ENCODE data around the gene OR51B2.
A peak's percentile ranks its signal among the peaks of the same experiment; 100 is the strongest.
"Not testable (repeated sequence)": the region's sequence is repeated elsewhere in the genome, so short reads cannot be mapped to it uniquely, and the experiment has no call there.

Gene OR51B2, protein sequence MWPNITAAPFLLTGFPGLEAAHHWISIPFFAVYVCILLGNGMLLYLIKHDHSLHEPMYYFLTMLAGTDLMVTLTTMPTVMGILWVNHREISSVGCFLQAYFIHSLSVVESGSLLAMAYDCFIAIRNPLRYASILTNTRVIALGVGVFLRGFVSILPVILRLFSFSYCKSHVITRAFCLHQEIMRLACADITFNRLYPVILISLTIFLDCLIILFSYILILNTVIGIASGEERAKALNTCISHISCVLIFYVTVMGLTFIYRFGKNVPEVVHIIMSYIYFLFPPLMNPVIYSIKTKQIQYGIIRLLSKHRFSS

DNA sequence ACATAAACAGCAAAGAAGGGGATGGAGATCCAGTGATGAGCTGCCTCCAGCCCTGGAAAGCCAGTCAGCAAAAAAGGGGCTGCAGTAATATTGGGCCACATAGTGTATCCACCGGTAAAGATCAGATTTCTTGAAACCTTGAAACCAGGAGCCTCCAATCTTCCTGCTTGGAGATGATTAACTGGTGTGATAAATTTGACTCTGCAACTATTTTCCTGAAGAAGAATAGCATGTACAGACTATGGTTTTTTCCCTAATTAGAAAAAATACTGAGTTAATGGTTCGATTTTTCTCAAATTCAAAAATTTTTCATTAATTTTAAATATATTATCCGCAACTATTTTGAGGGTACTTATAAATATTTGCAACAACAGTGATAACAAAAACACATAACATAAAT, at the start of gene OR51B2:
OR51B2 (minus strand) TSS at position 101 of the 400 bp plus-strand sequence; CDS start at position 101, 0 bp downstream.
- DNase-seq = no peak

DNA sequence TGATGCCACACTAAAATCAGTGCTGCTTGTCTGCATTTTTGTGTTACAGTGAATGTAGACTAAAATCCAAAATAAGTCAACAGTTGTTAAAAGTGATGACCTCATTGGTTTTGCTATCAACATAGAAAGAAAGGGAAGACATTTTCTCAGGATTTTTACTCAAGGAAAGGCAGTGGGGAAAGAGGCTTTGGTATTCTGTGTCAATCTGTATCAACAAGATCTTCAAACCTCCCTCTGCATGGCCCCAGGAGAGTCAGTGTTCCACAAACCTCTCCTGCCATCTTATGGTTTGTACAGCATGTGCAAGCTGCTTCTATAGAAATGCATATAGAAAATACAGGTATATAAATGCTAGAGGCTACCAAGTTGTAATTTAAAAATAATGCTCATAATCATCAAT, 45.7 kb upstream of the OR51B2 start:
- DNase-seq = peak; percentile 76

DNA sequence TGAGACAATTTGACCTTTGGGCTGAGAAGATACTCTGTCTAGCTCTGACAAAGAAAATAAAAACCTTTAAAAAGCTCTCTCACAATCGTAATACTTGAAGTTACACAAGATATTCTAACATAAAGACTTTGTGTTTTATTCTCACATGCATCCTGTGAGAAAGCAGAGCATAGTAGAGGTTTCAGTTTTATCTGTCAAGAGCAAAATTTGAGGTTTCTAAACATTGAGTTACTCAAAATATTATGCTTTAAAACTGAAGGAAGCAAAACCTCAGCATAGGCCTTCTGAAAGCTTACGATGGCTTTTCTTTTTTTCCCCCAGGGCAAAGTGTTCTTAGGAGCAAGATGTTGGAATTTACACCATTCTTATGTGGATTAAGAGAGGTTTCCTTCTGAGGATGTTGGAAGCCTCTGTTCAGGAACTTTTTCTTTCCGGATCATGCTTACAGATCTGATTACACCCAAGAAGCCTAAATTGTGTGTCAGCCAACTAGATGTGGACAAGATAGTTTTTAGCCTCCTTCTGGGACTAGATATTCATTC, 44.5 kb upstream of the OR51B2 start:
- peak; percentile 37 for DNase-seq

DNA sequence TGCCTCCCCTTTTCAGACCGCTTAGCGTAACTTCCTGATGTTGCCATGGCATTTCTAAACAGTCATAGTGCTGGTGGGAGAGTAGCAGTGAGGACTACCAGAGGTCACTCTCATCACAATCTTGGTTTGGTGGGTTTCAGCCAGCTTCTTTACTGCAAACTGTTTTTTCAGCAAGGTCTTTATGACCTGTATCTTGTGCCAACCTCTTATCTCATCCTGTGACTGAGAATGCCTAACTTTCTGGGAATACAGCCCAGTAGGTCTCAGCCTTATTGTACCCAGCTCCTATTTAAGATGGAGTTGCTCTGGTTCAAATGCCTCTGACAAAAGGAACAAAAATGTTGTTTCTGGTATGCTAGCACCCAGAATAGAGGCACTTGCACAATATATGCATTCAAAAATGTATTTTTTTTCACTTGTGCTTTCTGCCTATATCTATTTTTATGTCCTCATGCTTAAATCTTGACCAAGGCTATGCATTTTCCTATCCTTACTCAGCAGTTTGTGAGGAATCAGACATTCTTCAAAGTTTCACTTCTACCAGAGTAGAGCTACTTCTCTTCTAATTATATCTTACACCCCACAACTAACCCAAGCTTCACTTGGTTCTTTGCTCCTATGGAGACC, 43.5 kb upstream of the OR51B2 start:
- peak; percentile 79 for DNase-seq

DNA sequence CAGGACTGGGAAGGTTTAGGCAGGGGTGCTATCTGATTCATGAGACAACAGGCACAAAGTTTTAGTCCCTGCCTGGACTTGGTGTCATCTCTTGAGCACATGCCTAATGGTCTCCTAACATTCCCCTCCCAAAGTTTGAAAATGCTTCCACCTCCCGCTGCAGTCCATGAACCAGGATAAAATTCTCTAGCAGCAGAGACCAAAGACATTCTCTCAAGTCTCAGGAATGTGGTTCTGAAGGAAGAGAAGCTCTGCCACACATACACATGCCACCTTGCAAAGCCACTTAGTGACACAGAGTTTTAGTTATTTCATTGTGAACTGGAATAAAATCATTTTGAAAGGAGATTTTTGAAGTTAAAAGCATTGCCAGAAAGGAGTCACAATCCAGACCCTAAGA, 42.8 kb upstream of the OR51B2 start:
- DNase-seq = peak; percentile 71

DNA sequence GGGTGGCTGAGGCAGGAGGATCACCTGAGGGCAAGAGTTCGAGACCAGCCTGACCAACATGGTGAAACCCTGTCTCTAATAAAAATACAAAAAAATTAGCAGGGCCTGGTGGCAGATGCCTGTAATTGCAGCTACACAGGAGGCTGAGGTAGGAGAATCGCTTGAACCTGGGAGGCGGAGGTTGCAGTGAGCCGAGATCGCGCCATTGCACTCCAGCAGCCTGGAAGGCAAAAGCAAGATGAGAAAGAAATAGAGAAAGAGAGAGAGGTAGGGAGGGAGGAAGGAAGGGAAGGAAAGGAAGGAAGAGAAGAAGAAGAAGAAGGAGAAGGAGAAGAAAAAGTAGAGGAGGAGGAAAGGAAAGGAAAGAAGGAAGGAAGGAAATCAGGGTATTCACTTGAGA, 42.3 kb upstream of the OR51B2 start:
- DNase-seq = not testable (repeated sequence)

DNA sequence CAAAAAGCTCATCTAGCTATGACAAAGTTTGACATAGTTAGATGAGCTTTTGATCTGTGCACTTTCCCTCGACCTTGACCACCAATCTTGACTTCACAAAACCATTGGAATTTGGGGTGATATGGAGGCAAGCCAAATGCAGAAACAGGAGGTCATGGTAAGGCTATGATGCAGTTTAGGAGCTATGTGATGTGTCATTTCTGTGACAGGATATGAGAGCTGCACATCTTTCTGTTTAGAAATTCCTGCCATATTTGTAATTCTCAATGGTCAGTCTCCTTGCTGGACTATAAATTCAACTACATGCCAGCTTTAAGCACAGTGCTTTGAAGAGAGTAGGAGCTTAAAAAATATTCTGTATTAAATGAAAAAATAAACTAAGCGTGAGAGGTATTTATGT, 40.1 kb upstream of the OR51B2 start:
- DNase-seq = peak; percentile 98

DNA sequence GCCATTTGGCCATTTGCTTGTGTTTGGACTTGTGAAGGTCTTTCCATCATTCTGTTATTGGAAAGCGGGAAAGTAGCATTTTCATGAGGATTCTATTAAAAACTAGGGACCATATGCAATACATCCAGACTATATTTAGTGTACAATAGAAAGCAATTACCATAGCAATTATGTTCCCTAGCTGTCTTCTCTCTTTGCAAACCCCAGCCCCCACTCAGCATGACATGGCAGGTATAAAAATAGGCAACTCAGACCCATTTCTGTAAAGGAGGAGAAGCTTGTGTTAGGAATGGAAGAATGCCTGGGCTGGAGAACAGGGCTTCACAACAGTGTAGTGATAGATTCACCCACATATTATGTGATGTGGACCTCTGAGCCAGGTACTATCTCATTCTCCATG, 39.6 kb upstream of the OR51B2 start:
- DNase-seq = peak; percentile 30

DNA sequence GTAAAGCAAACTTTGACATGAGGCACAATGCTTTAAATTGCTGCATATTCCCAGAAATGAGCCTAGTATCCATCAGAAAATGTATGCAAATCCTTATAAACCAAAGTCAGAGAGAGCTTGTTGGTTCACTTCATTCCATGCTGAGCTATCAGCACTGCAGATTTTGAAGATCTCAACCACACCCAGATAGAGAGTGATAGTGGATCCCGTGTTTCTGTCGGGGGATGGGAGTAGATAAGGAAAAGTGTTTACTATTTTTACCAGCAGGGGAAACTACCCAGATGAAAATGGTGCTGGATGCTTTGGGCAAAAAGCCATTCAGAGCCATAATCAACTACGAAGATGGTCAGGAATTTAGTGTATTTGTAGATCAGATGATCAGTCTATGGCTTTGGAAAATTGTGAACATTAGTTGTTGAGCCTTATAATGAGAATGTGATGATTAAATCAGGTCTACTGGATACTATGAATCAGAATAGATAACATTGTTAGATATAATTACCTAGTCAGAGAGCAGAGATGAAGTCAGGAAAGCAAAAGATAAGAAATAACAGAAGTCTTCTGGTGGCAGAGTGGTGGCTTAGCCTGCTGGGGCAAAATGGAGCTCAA, 38.0 kb upstream of the OR51B2 start:
- DNase-seq = no peak

DNA sequence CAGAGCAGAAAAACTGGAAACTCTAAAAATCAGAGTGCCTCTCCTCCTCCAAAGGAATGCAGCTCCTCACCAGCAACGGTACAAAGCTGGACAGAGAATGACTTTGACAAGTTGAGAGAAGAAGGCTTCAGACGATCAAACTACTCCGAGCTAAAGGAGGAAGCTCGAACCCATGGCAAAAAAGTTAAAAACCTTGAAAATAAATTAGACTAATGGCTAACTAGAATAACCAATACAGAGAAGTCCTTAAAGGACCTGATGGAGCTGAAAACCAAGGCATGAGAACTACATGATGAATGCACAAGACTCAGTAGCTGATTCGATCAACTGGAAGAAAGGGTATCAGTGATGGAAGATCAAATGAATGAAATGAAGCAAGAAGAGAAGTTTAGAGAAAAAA, 31.9 kb upstream of the OR51B2 start:
- DNase-seq = not testable (repeated sequence)

DNA sequence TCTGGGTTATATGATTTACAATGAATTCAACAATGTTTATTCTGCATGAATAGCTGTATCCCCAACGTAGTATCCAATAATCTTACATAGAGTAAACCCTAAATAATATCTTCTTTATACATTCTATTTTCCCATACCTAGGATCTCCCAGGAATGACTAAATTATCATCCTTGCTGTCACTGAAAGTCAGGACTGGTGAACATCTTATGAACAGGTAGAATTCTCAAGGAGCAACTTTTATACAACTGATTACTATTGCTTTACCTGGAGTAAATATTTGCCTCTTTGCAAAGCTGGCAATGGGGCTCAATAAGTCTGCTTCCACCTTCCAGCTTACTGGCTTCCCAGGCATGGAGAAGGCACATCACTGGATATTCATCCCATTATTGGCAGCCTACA, 27.1 kb upstream of the OR51B2 start, which contains the start of gene OR51B6:
OR51B6 (plus strand) TSS at position 301 of the 400 bp plus-strand sequence; CDS start at position 301, 0 bp downstream.
- no peak for DNase-seq

DNA sequence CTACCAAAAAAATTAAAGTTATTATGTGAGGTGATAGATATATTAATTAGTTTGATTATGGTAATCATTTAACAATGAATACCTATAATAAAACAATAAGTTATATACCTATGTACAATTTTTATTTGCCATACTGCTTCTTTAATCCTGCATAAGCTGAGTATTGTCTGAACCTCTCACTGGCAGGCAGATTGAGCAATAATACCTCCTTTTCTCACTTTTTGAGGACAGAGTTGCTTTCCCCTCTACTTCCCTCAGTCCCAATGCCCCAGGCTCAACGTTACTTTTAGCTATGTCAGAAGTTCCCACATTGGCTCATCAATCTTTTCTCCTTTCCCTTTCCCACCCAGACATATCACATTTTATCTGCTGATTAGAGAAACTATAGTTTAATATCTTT, 25.5 kb upstream of the OR51B2 start:
- DNase-seq = no peak

DNA sequence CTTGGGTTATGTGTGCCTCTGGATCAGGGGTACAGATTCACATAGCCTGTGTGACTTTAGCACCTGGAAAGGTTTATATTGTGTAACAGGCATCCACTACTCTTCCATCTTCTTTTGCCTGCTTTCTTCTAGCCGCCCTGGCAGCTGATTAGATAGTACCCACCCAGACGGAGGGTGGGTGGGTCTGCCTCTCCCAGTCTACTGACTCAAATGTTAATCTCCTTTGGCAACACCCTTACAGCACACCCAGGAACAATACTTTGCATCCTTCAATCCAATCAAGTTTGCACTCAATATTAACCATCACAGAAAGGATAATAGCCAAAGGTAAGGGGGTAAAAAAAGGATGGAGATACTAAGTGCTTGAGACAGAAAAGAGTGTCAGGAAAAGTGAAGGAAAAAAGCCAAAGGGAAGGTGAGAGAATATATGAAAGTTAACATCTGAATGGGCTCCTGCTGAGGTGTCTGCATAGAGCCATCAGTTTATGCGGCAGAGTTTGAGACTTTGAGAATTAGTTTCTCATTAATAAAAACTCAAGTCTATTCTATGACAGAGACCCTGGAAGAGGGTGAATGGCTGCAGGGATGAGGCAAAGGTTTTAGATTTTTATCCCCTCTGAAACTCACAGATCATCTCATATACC, 24.6 kb upstream of the OR51B2 start:
- no peak for DNase-seq

DNA sequence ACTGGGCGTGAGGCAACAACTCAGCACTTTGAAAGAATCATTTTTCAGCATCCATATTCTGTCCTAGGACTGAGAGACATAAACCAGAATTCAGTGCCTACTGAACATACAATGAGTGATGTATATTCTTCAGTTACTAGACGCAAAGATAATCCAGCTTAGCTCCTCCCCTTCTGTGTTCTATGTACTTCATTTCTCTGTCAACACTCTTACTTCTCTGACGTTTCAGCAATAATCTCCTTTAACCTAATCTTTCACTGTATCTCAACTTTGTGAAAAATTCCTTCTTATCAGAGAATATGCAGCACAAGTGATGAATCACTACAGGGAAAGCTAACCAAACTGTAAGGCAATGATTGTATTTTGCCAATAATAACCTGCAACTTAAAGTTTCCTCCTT, 21.7 kb upstream of the OR51B2 start:
- no peak for DNase-seq

DNA sequence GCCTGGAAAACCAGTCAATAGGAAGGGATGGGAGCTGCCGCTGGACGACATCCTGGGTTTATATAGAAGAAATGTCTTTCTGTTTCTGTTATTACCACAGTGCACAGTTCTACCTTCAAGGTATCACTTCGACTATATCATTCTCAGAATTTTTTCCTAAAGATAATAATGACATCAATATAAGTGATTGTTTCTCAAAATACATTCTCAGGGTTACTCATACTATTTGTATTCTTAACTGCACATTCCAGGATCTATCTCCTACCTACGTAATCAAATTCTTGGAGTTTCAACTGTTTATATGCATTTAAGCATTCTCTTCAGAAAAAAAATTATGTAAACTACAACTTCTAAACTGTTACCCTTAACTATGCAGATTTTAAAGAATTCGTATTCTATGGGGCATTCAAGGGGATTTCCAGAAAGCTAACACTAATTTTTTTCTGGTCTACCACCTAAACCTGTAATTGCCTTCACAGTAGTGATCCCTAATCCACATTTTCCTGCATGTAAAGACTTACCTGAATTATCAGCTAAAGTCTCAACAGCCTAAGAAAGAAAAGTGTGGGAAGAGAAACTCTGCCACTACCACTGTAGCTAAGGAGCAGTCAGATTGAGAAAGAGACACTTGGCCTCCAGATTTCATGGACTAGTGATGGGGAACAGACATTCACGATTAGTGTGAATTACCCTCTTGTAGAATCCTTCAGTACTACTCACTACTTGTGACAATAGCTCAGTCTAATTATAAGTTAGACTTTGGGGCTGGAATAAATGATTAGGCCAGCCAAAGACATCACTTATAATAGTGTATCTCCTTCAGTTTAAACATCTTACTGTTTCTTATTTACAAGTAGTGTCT, 19.6 kb upstream of the OR51B2 start, which contains the start of gene OR51B5:
OR51B5 (minus strand) TSS at position 51 of the 862 bp plus-strand sequence; CDS start at position 51, 0 bp downstream.
- DNase-seq = peak; percentile 46

DNA sequence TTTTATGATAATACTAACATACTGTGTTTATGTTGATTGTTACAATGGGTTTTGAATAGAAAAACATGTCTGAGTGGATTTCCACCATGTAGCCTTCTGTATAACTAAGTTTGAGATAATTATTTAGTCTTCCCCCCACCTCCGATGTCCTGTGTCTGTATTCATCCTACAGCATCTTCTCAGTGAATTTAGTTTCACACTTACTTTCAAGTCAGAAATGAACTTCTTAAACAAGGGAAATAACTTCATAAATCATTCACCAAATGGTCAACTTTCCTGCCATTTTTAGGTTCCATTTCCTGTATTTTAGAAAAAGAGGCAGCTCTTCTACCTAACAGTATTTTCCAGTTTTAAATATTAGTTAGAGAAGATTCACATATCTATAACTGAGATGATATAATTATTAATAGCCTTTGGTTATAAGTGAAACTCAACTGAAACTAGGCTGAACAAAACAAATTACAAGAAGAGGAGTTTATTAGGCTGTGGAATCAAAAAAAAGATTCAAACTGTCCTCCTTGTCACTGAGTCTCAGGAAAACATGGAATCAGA, 15.8 kb upstream of the OR51B2 start:
- DNase-seq = no peak

DNA sequence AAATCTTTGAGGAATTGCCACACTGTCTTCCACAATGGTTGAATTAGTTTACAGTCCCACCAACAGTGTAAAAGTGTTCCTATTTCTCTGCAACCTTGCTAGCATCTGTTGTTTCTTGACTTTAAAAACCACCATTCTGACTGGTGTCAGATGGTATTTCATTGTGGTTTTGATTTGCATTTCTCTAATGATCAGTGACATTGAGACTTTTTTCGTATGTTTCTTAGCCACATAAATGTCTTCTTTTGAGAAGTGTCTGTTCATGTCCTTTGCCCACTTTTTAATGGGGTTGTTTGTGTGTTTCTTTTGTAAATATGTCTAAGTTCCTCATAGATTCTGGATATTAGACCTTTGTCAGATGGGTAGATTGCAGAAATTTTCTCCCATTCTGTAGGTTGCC, 13.2 kb upstream of the OR51B2 start:
- not testable (repeated sequence) for DNase-seq

DNA sequence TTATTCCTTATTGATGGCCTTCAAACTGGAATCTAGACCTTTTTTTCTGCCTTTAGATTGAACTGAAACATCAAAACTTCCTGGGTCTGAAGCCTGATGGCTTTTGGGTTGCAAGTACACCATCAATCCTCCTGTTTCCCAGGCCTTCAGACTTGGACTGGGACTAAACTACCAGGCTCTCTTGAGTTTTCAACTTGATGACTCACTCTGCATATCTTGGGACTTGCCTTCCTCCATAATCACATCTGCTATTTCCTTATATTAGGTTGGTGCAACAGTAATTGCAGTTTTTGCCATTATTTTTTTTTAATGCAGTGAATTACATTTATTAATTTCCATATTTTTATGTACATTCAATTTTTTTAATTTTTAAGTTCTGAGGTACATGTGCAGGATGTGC, 12.2 kb upstream of the OR51B2 start:
- peak; percentile 48 for DNase-seq

DNA sequence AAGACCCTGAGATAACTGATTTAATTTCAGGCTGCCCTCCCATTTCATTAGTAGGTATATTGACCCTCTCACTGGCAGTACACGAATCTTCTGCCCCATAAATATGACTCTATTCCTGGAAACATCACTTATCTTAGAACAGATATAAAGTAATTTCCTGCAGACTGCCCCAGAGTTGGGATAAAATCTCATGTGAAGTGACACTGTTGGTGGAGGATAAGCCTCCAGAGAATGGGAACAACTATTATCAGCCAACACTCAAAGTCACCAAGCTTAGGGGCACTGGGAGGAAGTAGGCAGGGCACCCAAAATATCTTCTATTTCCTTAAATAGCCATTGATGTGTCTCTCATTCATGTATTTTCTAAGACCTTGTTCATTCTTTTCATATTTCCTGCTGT, 11.1 kb upstream of the OR51B2 start:
- no peak for DNase-seq

DNA sequence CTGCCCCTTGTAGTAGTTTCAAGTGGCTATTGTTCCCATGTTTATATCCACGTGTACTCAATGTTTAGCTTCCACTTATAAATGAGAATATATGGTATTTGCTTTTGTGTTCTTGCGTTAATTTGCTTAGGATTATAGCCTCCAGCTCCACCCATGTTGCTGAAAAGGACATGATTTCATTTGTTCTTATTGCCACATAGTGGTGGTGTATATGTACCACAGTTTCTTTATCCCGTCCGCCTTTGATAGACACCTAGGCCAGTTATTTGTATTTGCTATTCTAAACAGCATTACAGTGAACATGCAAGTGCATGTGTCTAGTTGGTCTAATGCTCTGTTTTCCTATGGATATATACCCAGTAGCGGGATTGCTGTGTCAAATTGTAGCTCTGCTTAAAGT, 6.8 kb downstream of the OR51B2 start:
- DNase-seq = no peak

DNA sequence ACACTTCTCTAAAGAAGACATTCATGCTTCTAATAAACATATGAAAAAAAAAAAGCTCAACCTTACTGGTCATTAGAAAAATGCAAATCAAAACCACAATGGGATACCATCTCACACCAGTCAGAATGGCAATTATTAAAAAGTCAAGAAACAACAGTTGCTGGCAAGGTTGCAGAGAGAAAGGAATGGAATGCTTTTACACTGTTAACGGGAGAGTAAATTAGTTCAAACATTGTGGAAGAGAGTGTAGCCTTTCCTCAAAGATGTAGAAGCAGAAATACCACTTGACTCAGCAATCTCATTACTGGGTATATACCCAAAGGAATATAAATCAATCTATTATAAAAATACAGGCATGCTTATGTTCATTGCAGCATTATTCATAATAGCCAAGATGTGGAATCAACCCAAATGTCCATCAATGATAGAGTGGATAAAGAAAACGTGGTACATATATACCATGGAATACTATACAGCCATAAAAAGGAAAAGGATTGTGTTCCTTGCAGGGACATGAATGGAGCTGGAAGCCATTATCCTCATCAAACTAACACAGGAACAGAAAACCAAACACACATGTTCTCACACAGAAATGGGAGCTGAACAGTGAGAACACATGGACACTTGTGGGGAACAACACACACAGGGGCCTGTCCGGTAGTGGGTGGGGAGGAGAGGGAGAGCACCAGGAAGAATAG, 10.6 kb downstream of the OR51B2 start:
- not testable (repeated sequence) for DNase-seq

Data from EL (cell line).